ENCODE results near the gene GCHFR.

Gene GCHFR

DNA sequence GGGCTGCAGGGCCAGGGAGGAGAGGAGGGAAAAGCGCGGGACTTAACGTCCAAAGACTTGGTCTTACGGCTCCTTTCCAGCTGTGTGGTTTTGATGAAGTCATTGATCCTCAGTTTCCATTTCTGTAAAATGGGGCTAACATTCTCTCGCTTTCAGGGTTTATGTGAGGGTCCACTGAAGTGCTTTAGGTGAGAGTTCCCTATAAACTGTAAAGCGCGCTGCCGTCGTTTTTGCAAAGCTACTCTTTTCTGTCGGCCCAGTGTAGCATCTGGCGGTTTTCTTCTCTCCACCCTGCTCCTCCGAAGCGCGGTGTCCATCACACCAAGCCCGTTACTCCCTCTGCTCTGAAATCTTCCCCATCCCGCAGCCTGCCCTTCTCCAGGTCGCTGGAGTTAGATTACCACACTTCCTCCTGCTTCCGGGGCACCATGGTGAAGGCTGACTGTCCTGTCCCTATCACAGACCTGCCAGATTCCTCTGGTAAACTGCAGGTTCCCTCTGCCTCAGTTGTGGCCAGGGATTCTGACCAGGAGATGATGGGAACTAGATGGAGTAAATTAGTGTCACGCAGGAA lies 44.1 kb downstream of the GCHFR start:
- H3K27ac ChIP-seq (ENCODE audit: low read length), result no peak overlapping the region
- H3K4me3 ChIP-seq (ENCODE audit: low read length), result peak overlapping the region; percentile 95
- no peaks in the 10 kb centered on the region for H3K9me2 ChIP-seq (replicated peaks; ENCODE audit: insufficient read depth, low read length)
- no peaks in the 10 kb centered on the region for H3K27me3 ChIP-seq (replicated peaks; ENCODE audit: insufficient read depth, low read length)
- H3K4me2 ChIP-seq (ENCODE audit: low read depth, low read length), result peak overlapping the region; percentile 84
- H3K9me3 ChIP-seq (replicated peaks; ENCODE audit: insufficient read depth, low read length), result no peaks in the 10 kb centered on the region
- H3K36me3 ChIP-seq (replicated peaks; ENCODE audit: insufficient read depth, low read length), result no peaks in the 10 kb centered on the region
- H3K9ac ChIP-seq (ENCODE audit: low read length), result peak overlapping the region; percentile 42; the same call in 1 of the 2 replicates
- TF ChIP-seq EZH2phosphoT487 (IDR thresholded peaks at IDR 0.05; ENCODE audit: low read length) (no peak), EZH2 (optimal IDR thresholded peaks at IDR 0.05; ENCODE audit: low read depth, low read length) (no peak), CTCF (IDR thresholded peaks at IDR 0.05; ENCODE audit: low read length) (no peak)
- peaks cover 4% of the 10 kb centered on the region; the same call in 1 of the 2 replicates for H3F3A ChIP-seq (ENCODE audit: insufficient read depth, low read length)
- no peak for DNase-seq
- peaks cover 26% of the 10 kb centered on the region for H3K79me2 ChIP-seq (ENCODE audit: low read length)
- H3K4me1 ChIP-seq (ENCODE audit: low read length), result 0 out of 2 replicates have a peak, but pooled peaks cover 6% of the 10 kb centered on the region
- H4K20me1 ChIP-seq (ENCODE audit: insufficient read depth, low read length), result no peaks in the 10 kb centered on the region
- H2AFZ ChIP-seq (ENCODE audit: low read length), result peak overlapping the region; percentile 62

DNA sequence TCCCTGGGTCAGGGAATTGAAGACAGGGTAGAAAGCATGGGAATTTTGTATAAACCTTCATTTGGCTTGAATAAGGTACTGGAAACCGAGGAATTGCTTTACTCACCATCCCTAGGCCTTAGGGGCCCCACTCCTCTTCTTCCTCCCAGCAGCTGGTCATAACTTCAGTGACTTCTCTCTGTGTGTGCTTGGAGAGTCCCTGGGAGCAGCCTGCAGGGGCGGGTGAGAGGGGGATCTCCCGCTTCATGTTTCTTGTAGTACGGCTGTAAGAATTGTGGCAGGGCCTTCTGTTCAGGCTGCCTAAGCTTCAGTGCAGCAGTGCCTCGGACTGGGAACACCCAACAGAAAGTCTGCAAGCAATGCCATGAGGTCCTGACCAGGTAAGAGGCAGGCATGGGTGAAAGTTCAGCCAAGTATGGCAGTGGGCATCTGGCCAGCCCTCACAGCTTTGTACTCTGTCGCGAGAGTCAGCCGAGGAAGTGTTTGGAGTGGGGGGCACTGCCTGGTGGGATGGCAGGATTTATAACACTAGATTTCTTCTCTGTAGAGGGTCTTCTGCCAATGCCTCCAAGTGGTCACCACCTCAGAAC lies 45.1 kb downstream of the GCHFR start:
- Histone ChIP-seq H3K27me3 (replicated peaks; ENCODE audit: insufficient read depth, low read length) (no peaks in the 10 kb centered on the region), H3K9me2 (replicated peaks; ENCODE audit: insufficient read depth, low read length) (no peaks in the 10 kb centered on the region), H3K4me3 (ENCODE audit: low read length) (no peak overlapping the region), H3K9ac (ENCODE audit: low read length) (no peak overlapping the region), H3K27ac (ENCODE audit: low read length) (no peak overlapping the region), H3K4me1 (ENCODE audit: low read length) (0 out of 2 replicates have a peak, but pooled peaks cover 6% of the 10 kb centered on the region), H3F3A (ENCODE audit: insufficient read depth, low read length) (peaks cover 4% of the 10 kb centered on the region; the same call in 1 of the 2 replicates), H3K79me2 (ENCODE audit: low read length) (peaks cover 26% of the 10 kb centered on the region), H4K20me1 (ENCODE audit: insufficient read depth, low read length) (no peaks in the 10 kb centered on the region), H2AFZ (ENCODE audit: low read length) (no peak overlapping the region), H3K9me3 (replicated peaks; ENCODE audit: insufficient read depth, low read length) (no peaks in the 10 kb centered on the region), H3K36me3 (replicated peaks; ENCODE audit: insufficient read depth, low read length) (no peaks in the 10 kb centered on the region), H3K4me2 (ENCODE audit: low read depth, low read length) (peak overlapping the region; percentile 84; the same call in 1 of the 2 replicates)
- TF ChIP-seq EZH2phosphoT487 (IDR thresholded peaks at IDR 0.05; ENCODE audit: low read length) (no peak), CTCF (IDR thresholded peaks at IDR 0.05; ENCODE audit: low read length) (no peak), EZH2 (optimal IDR thresholded peaks at IDR 0.05; ENCODE audit: low read depth, low read length) (no peak)
- no peak for DNase-seq

DNA sequence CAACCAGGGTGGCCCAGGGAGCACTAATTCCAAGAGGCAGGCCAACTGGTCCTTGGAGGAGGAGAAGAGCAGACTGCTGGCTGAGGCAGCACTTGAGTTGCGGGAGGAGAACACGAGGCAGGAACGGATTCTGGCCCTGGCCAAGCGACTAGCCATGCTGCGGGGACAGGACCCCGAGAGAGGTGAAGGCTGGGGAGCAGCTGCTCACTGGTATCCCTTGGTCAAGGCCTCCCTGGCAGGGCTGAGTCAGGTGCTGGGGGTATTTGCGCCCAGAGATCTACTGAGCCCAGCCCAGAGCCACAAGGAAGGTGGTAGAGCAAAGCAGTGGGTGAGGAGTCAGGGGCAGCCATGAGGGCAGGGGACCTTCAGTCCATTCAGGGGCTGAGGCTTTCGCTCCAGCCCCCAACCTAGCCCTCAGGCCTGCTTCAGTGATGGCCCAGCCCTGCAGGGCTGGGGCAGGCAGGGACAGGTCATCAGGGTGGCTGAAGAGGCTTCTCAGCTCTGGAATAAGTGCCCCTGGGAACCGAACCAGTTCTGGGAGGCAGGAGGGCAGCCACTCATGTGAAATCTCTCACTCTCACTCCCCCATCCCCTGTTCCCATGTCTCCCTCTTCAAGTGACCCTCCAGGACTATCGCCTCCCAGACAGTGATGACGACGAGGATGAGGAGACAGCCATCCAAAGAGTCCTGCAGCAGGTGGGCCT lies 49.0 kb downstream of the GCHFR start:
- Histone ChIP-seq H3K9me2 (replicated peaks; ENCODE audit: insufficient read depth, low read length) (no peaks in the 10 kb centered on the region), H3K4me1 (ENCODE audit: low read length) (0 out of 2 replicates have a peak, but pooled peaks cover 6% of the 10 kb centered on the region), H3K27ac (ENCODE audit: low read length) (no peak overlapping the region), H3K79me2 (ENCODE audit: low read length) (peaks cover 15% of the 10 kb centered on the region), H3K36me3 (replicated peaks; ENCODE audit: insufficient read depth, low read length) (no peaks in the 10 kb centered on the region), H2AFZ (ENCODE audit: low read length) (no peak overlapping the region), H3K9ac (ENCODE audit: low read length) (no peak overlapping the region), H3K4me3 (ENCODE audit: low read length) (no peak overlapping the region), H3K9me3 (replicated peaks; ENCODE audit: insufficient read depth, low read length) (no peaks in the 10 kb centered on the region), H3K27me3 (replicated peaks; ENCODE audit: insufficient read depth, low read length) (no peaks in the 10 kb centered on the region), H3F3A (ENCODE audit: insufficient read depth, low read length) (no peaks in the 10 kb centered on the region), H4K20me1 (ENCODE audit: insufficient read depth, low read length) (no peaks in the 10 kb centered on the region), H3K4me2 (ENCODE audit: low read depth, low read length) (no peak overlapping the region)
- TF ChIP-seq CTCF (IDR thresholded peaks at IDR 0.05; ENCODE audit: low read length), result no peak
- no peak for TF ChIP-seq EZH2 (optimal IDR thresholded peaks at IDR 0.05; ENCODE audit: low read depth, low read length)
- no peak for DNase-seq

All from MM.1S (cell line).